ENCODE measurements around the gene TMEM108.

The TMEM108 gene

DNA sequence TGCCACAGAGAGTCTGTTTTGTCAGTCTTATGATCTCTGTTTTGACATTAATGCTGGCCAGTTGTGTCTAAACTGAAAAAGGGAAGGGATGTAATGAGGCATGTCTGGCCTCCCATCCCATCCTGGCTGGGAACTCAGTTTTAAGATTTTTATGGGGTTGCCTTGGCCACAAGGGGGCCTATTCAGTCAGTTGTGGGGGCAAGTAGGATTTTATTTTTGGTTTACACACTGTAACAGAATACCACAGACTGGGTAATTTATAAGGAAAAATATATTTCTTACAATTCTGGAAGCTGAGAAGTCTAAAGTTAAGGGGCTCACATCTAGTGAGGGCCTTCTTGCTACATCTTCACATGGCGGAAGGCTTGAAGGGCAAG lies 129.8 kb downstream of the TMEM108 start:
- no peak for DNase-seq

DNA sequence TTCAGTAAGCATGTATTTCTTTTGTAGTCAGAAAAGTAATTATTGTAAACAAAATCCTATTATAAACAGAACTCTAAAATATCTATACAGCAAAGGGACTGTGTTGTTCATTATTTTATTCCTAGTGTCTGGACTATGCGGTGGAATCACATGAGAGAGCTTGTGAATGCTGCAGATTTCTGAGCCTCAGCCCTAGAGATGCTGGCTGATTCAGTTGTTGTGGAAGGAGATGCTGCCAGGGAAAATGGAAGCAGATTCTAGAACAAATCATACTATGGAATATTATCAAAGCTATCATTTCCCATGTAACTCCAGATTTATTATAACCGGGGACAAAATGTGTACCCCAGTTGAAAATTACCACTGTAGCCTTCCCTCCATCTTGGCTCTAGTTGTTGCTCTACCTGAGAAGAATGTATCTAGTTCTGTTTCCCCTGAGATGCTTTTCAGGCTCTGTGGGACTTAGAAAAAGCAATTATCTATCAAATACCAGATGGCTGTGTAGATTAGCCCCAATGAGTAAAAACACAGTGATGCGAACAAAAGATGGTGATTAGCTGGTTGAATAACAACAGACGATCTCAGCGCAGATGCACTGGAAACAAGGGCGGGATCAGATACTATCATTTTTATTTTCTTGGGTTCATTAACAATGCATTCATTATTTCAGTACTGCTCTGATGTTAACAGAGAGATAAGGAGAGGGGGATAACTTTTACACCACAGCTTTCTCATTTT lies 131.3 kb downstream of the TMEM108 start:
- no peak for DNase-seq

DNA sequence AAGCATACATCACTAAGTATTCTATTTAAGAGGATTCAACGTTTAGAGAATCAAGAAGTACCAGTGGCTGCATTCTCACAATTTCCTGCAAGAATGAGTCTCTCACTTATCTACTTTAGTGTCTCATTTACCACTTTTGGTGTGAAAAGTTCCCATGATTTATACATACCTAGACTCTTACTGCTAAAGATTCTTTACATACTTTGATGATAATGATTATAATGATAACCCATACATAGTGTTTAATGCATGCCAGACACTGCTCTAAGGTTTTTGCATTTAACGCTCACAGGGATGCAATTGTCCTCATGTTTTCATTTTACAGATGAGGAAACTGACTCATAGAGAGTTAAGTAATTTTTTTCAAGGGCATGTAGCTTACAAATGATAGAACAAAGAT lies 133.6 kb downstream of the TMEM108 start:
- DNase-seq: no peak

DNA sequence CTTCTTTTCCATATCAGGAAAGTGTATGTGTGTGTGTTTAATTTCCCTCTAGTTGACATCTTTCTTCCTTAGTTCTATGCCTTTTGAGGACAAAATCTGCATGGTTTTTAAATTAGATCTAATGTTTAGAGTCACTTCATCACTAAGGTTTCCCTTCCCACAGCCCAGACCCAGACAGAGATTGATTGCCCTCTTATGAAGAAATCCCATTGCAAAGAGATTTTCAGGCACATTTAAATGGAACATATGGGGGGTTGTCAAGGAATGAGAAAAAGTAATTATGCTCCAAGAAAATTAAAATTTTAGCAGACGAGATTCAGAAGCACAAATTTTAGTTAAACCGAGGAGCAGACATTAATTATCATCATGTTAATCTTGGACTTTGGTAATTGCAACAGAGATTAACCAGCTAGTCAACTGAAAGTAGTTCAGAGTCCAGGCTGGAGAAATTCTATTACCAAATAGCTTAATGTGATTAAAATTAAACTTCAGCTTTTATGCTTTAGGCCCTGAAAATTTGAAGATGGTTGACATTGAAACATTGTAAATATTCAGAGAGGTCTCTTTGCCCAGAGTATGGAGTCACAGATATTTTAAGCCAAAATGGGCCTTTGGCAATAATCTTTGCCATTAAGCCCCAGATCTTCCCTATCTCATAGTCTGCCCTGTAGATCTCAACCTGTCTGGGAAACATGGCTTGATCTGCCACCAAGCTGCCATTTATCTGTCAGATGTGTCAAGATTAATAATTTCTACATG lies 143.4 kb downstream of the TMEM108 start:
- DNase-seq: no peak

DNA sequence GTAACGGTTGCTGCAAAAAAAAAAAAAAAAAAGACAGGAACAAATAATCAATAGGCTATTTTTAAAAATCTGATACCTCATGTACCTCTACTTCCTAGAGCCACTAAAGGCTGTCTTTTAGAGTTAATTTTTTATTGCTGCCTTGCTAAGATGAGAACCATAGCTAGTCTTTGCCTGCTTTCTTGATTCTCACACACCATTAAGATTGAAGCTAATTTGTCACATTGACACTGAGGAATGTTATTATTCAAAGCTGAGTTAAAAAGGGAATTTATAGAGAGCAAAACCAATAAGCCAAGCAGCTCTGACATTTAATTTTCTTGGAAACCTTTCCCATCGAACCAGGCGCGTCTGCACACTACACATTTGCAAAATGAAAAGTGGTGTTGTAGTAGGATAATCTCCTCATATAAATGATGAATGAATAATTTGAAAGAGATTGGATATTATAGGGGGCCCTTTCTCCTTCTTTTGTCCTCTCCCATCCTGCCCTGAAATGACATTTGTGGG lies 149.7 kb downstream of the TMEM108 start:
- no peak for DNase-seq

DNA sequence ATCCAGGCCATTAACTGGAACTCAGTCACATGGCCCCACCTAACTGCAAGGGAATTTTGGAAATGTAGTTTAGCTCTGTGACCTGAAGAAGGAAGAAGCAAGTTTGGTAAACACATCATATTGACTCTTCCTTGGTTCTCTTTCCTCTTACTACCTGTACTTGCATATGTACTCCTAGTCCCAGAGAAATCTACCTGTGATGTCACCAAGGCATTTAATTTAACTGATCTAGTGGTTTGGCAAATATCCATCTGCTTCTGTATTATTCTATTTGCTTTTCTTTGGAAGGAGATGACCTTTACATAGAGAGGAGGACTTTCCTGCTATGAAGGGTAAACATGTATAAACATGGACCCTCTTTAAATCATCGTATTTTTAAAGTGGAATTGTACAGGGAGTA lies 150.8 kb downstream of the TMEM108 start:
- DNase-seq: no peak

DNA sequence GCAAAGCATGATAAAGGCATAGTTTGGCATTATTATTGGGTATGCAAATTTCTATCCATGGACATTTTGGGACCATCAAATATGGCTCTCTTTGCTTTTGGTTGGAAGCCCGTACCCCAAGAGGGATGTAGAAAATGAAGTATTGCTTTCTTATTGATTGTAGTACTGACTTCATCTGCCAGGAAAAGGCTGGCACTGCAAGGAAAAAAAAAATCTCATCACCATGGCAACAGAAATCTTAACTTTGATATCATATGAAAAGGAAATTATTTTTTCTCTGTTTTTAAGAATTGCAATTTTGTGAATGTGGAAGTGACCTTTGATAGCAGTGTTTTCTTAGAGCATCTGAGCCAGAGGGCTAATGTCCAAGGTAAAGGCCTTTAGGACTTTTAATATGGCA lies 151.7 kb downstream of the TMEM108 start:
- no peak for DNase-seq

DNA sequence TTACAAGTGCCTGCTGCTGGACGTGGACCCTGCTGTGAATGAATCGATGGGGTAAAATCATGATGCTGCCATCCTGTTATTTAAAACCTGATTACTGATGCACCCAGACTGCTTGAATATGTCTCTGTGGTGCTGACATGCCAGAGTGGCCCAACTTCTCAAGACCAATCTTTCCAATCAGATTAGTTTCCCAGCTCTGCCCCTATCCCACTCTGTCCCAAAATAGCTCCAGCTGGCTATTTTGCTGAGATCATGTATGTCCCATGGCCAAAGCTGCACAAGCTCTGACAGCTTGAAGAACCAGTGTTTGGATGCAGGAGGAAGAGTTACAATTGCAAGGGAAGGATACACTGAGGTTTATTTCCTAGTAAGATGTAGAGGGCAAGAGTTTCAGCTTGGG lies 153.6 kb downstream of the TMEM108 start:
- no peak for DNase-seq

DNA sequence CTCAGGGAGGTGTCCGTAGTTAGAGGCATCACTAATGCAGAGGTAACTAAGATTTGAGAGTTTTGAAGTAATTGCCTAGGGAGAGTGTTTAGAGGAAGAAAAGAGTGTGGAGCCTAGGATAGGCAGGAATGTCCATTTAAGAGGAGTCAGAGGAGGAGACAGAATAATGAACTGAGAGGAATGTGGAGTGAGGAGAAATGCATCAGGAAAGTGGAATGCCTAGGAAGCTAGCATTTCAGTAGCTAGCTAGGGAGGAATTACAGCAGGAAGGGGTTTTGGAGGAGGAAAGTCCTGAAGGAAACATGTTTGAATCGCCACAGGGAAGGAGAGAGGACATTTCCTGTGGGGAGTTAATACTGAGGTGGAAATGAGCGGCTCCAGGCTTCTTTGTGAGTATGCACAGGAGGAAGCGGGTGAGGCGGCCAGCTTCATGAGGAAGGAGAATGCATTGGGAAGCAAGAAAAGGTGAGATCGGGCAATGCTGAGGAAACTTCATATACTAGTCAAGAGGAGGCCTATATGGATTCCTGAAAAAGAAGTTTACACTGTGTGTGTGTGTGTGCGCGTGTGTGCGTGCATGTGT lies 154.3 kb downstream of the TMEM108 start:
- no peak for DNase-seq

DNA sequence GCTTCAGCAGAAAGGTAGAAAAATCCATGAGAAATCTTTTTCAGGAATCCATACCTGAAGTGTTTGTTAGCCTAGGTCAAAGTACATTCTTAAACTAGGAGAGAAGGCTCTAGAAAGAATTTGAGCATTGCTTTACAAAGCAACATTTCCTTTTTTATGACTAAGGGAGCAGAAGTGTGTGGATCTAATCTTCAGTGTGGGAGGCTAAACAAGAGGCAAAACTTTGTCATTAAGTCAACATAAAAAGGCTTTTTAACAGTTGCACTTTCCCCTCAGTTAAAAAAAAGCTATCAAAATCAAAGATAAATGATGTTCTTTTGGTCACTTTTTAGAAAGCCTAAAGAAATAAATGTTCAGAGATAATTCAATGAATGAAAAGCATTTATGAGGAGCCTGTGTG lies 154.8 kb downstream of the TMEM108 start:
- DNase-seq: no peak

DNA sequence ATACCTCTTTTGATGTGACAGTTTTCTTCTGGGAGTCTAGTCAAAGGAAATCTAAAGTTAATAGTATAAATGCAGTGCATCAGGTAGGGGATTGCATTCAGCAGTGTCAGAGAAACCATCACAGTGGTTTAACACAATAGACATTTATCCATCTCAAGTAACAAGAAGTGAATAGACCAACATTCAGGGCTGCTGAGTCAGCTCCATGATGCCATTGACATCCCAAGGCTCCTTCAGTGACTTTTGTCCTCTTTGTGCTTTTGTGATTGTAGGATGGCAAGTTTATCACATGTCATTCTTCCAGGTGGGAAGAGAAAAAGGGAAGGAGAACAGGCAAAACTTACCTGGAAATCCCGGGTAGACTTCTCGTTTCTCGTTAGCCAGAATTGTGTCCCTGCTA lies 158.3 kb downstream of the TMEM108 start:
- no peak for DNase-seq

DNA sequence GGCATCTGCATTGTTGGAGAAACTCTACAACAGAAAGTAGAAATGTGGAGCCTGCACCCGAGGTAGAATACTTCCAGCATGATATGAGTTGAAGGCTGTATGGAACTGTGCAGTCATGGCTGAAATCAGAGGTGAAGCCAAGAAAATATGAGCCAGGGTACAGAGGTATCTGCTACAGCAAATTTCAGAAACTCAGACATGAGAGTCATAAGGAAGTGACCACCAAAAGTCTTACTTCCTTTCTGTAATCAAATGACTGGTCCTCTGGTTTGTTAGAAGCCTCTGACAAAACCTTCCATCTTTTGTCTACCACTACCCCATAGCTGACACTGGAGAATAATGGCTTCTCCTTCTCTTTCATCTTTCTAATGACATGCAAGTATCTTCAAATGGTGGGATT lies 159.4 kb downstream of the TMEM108 start:
- no peak for DNase-seq

DNA sequence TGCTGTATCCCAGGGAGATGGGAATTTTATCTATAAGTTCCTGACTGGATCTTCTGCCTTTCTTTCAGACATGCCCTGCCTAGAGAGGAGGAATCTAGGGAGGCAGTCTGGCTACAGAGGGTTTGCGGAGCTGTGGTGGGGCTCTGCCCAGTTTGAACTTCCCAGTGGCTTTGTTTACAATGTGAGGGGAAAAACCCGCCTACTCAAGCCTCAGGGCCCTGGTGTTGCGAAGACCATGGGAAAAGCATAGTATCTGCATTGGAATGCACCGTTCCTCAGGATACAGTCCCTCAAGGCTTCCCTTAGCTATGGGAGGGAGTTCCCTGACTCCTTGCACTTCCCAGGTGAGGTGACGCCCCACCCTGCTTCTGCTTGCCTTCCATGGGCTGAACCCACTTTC lies 168.7 kb downstream of the TMEM108 start:
- no peak for DNase-seq

DNA sequence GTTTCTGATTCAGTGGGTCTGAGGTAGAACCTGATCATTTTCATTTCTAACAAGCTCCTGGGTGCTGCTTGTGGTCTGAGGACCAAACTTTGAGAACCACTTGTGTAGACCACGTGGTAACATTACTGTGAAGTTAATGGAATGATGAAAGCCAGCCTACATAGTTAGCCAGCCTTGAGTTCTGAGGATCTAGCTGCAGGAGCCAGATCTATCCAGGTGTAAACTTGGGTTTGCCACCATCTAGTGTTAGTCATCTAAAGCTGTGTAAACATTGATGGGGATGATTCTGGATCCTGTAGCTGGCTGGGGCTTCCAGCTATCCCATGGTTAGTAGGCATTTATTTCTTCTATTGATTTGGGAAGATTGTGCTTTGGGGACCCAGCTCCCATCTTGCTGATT lies 170.0 kb downstream of the TMEM108 start:
- no peak for DNase-seq

DNA sequence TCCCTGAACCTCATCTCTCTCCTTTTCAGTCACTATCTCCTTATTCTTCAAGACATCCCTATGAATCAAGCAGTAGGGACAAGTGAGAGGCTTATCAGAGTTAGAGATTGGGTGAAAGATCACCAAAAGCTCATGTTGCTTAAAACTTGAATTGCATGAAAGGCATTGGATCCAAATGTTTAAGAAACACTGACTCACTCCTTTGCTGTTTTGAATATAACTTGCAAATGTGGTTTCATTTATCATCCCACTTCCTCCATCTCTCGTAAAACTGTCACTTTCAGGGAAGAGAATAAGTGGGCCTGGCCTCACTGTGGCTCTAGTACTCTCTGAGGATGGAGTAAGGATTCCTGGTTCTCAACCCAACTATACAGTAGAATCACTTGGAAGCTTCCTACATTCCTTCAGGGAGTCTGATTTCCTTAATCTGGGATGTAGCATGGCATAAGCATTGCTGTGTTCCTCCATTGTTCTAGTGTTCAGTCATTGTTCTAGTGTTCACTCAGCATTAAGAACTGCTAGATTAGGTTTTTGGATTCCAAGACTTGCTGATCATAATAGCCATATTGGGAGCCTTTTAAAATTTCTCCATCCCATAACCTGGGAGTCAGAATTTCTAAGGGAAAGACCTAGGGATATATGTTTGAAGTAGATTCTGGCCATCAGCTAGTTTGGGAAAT lies 171.8 kb downstream of the TMEM108 start:
- no peak for DNase-seq

DNA sequence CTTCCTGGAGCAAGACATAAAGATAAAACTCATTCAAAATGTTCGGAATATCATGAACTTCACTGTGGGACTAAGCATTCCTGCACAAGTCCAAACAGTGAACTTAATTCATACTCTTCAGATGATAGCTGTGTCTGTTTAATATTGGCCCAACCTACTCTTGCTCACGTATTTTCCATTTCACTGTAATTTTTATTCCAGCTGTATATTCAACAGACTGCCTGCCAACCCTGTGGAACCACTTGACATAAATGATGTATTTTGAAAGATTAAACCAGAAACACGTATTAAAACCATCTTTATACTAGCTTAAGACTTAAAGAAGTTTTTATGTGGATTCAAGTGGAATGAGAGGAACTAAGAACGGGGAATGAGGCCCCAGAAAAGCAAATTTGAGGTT lies 172.5 kb downstream of the TMEM108 start:
- no peak for DNase-seq

DNA sequence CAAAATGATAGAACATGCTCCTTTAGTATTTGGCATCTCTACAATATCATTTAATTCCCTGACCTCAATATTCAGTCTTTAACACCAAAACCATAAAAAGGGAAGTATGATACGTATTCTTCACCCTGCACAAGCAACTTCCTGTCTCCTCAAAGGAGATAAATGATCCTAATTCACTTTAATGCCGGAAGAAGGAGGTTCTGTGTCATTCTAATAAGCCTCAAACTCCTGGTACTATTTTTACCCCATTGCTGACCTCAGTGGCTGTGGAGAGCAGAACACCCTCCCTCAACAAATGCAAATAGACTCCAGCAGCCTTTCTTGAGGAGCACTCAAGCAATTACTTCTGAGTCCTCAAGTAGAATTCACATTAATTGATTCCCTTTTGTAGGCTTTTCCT lies 173.3 kb downstream of the TMEM108 start:
- no peak for DNase-seq

DNA sequence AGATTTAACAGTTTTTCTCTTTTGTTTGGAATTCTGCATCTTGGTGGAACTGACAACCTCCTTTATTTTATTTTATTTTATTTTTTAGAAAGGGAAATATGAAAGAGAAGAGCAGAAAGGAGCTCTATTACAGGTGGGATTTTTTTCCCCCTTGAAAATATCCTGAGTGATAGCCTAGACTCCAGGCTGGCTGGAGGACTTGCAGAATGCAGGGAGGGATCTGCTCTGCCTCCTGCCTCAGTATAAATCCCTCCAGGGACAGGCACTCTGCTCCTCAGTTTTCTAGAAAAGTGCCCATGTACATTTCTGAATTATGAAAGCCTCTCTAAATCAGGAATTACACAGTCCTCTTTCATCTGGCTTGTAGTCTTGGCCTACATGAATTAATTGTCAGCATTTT lies 173.7 kb downstream of the TMEM108 start:
- DNase-seq: no peak

DNA sequence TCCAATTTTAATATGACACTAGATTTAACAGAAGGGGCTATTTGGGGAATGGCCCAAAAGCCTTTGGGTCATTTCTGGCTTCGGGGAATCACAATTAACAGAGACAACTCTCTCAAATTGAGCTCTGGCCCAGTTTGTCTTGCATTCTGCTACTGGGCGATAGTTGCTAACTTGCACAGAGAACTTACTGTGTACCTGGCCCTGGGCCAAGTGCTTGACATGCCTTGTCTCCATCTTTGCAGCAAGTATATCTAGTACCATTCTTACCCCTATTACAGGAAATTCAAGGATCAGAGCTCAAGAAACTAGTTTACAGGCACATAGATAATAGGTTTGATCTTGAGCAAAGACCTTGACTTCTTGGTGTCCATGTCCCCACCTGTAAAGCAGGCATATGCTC lies 175.7 kb downstream of the TMEM108 start:
- no peak for DNase-seq

DNA sequence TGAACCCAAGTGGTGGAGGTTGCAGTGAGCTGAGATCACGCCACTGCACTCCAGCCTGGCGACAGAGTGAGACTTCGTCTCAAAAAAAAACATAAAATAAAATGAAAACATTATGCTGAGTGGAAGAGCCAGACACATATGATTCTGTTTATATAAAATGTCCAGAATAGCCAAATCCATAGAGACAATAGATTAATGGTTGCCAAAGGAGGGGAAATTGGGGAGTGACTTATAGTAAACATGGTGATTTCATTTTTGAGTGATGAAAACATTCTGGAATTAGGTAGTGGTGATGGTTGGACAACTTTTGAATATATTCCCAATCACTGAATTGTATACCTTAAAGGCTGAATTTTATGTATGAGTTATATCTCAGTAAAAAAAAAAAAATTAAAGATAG lies 189.6 kb downstream of the TMEM108 start:
- DNase-seq: no peak

DNA sequence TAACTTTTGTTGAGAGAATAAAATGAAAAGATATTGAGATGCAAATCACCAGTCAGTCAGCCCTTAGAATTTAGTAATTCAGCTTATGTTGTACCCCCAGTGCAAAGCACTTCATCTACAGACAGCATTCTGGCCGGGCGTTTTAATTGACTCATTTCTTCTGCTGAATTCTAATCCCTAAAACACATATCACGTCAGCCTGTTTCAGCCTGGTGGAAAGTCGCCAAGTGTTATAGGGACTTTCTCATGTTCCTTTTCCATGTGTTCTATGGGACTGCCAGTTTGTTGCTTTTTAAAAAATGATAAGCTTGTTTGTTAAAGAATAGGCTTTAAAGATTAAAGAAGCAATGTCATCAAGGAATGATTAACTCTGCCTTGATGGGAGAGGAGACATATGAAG lies 192.0 kb downstream of the TMEM108 start:
- DNase-seq: no peak

DNA sequence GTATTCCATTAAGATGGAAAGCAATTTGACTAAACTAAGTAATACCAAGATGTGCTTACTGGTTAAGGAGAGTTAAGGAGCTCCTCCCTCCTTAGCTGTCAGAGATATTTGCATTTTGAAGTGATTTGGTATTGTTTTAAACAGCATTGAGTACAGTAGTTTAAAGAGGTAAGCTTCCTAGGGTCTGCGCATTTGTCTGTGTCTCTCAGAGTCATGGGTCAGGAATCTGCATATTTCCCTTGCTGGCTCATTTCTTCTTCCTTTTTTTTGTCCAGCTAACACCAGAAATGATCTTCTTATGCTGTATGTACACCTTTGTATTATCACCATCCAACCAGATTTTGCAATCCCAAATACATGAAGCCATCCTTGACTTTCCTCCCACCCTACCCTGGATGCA lies 198.7 kb downstream of the TMEM108 start:
- no peak for DNase-seq

DNA sequence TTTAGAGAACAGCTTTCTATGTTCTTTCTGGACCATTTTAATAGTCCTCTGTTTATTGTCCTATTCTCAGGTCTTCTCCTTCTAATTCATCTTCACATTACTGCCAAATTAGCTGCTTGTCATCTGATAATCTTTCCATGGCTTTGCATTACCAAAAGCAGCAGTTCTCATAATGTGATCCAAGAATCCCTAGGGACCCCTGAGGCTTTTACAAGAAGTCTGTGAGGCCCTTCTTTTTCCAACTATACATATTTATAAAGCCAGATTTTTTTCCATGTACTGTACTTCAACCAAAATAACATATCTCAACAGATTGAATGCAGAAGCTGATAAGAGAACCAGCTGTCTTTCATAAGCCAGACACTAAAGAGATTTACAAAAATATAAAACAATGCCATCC lies 199.2 kb downstream of the TMEM108 start:
- DNase-seq: no peak

DNA sequence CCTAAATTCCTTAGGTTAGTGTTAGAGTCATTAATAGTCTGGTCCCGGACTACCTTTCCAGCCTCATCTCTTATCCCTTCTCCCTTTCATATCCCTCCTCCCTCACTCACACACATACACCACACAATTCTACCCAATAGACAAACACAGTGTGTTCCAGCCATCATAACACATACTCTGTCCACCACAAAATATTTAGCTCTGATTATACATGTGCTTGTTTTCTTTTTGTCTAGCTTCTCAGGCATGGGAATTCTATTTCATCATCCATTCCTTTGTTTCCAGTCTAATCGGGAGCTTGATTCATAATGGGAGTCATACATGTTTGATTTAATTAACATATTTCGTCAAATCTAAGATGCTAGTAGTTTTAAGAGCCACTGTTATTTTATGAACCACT lies 199.8 kb downstream of the TMEM108 start:
- no peak for DNase-seq
